ENCODE results near the gene MAGED2. TPM values are rescaled to one million over a fixed set of nuclear protein-coding genes. Genes with fewer than 3 reads are reported as not detected.
"Not testable (repeated sequence)": the region's sequence is repeated elsewhere in the genome, so short reads cannot be mapped to it uniquely, and the experiment has no call there.

Gene MAGED2
- 36.5 and 52.2 TPM in 2 replicates for total RNA-seq (2014; rRNA removed; shearing (Covaris generic); ENCODE audit: low replicate concordance)

- Histone ChIP-seq H3K36me3 (ENCODE audit: insufficient read depth, low read length) (0 out of 2 replicates have a peak, but pooled peaks cover 4% of the 10 kb centered on the region), H3K9me3 (ENCODE audit: low read length) (no peaks in the 10 kb centered on the region), H3K4me3 (ENCODE audit: low read length) (peak within 1 kb of the TSS; percentile 78), H3K4me2 (ENCODE audit: low read depth, low read length, poor library complexity, severe bottlenecking) (peak within 1 kb of the TSS; percentile 77), H4K20me1 (ENCODE audit: insufficient read depth, low read depth, low read length) (no peaks in the 10 kb centered on the region), H3K9ac (ENCODE audit: low read length) (peak within 1 kb of the TSS; percentile 83), H3K27me3 (ENCODE audit: low read length) (no peaks in the 10 kb centered on the region), H3K79me2 (ENCODE audit: low read length) (peaks cover 7% of the 10 kb centered on the region; the same call in 1 of the 2 replicates), H3K4me1 (ENCODE audit: low read length) (peaks cover 15% of the 10 kb centered on the region), H3K9me2 (replicated peaks; ENCODE audit: insufficient read depth, low read length) (no peaks in the 10 kb centered on the region), H2AFZ (ENCODE audit: low read length) (peak within 1 kb of the TSS; percentile 85), H3K27ac (ENCODE audit: low read length) (no peak within 1 kb of the TSS)
- DNase-seq, result peak; percentile 40
Measured at GRCh38 chrX:54807524-54808108, at the start of gene MAGED2. MAGED2 (plus strand) TSS chrX:54807745; CDS start chrX:54809332, 1,587 bp downstream.

- no peaks in the 10 kb centered on the region for H4K20me1 ChIP-seq (ENCODE audit: insufficient read depth, low read depth, low read length)
- no peaks in the 10 kb centered on the region for H3K9me2 ChIP-seq (replicated peaks; ENCODE audit: insufficient read depth, low read length)
- no peaks in the 10 kb centered on the region for H3K4me1 ChIP-seq (ENCODE audit: low read length)
- H3K4me2 ChIP-seq (ENCODE audit: low read depth, low read length, poor library complexity, severe bottlenecking), result no peak overlapping the region
- H3K27ac ChIP-seq (ENCODE audit: low read length), result no peak overlapping the region
- H3K79me2 ChIP-seq (ENCODE audit: low read length), result no peaks in the 10 kb centered on the region
- DNase-seq, result no peak
- H3K4me3 ChIP-seq (ENCODE audit: low read length), result no peak overlapping the region
- H3K9me3 ChIP-seq (ENCODE audit: low read length), result no peaks in the 10 kb centered on the region
- H3K27me3 ChIP-seq (ENCODE audit: low read length), result no peaks in the 10 kb centered on the region
- H3K36me3 ChIP-seq (ENCODE audit: insufficient read depth, low read length), result no peaks in the 10 kb centered on the region
- H2AFZ ChIP-seq (ENCODE audit: low read length), result no peak overlapping the region
- no peak overlapping the region for H3K9ac ChIP-seq (ENCODE audit: low read length)
Measured at GRCh38 chrX:54758114-54759055, 49.2 kb upstream of the MAGED2 start.

- H3K27ac ChIP-seq (ENCODE audit: low read length), result not testable (repeated sequence)
Measured at GRCh38 chrX:54774391-54775094, 33.0 kb upstream of the MAGED2 start.

GRCh38 chrX:54776061-54776460, 31.5 kb upstream of the MAGED2 start:
- H3K27me3 ChIP-seq (ENCODE audit: low read length), result no peaks in the 10 kb centered on the region
- no peak overlapping the region for H3K27ac ChIP-seq (ENCODE audit: low read length)
- H3K9ac ChIP-seq (ENCODE audit: low read length), result no peak overlapping the region
- H3K4me2 ChIP-seq (ENCODE audit: low read depth, low read length, poor library complexity, severe bottlenecking), result no peak overlapping the region
- H3K79me2 ChIP-seq (ENCODE audit: low read length), result no peaks in the 10 kb centered on the region
- no peaks in the 10 kb centered on the region for H3K9me2 ChIP-seq (replicated peaks; ENCODE audit: insufficient read depth, low read length)
- H3K9me3 ChIP-seq (ENCODE audit: low read length), result no peaks in the 10 kb centered on the region
- no peak overlapping the region for H2AFZ ChIP-seq (ENCODE audit: low read length)
- no peak overlapping the region for H3K4me3 ChIP-seq (ENCODE audit: low read length)
- peaks cover 3% of the 10 kb centered on the region for H3K4me1 ChIP-seq (ENCODE audit: low read length)
- H3K36me3 ChIP-seq (ENCODE audit: insufficient read depth, low read length), result no peaks in the 10 kb centered on the region
- H4K20me1 ChIP-seq (ENCODE audit: insufficient read depth, low read depth, low read length), result no peaks in the 10 kb centered on the region
- no peak for DNase-seq

More at GRCh38 chrX:54774391-54775094, 33.0 kb upstream of the MAGED2 start:
- H4K20me1 ChIP-seq (ENCODE audit: insufficient read depth, low read depth, low read length); H3K4me1 ChIP-seq (ENCODE audit: low read length); H3K9me2 ChIP-seq (replicated peaks; ENCODE audit: insufficient read depth, low read length); H3K79me2 ChIP-seq (ENCODE audit: low read length); H3K27me3 ChIP-seq (ENCODE audit: low read length); H3K9me3 ChIP-seq (ENCODE audit: low read length); H3K4me2 ChIP-seq (ENCODE audit: low read depth, low read length, poor library complexity, severe bottlenecking); H3K36me3 ChIP-seq (ENCODE audit: insufficient read depth, low read length); H3K9ac ChIP-seq (ENCODE audit: low read length); H2AFZ ChIP-seq (ENCODE audit: low read length); DNase-seq; H3K4me3 ChIP-seq (ENCODE audit: low read length): not testable (repeated sequence)

- H3K9me2 ChIP-seq (replicated peaks; ENCODE audit: insufficient read depth, low read length), result no peaks in the 10 kb centered on the region
- H3K4me3 ChIP-seq (ENCODE audit: low read length), result no peak overlapping the region
- H3K9ac ChIP-seq (ENCODE audit: low read length), result no peak overlapping the region
- no peaks in the 10 kb centered on the region for H3K9me3 ChIP-seq (ENCODE audit: low read length)
- H4K20me1 ChIP-seq (ENCODE audit: insufficient read depth, low read depth, low read length), result no peaks in the 10 kb centered on the region
- no peaks in the 10 kb centered on the region for H3K27me3 ChIP-seq (ENCODE audit: low read length)
- no peak overlapping the region for H3K27ac ChIP-seq (ENCODE audit: low read length)
- DNase-seq, result no peak
- no peaks in the 10 kb centered on the region for H3K36me3 ChIP-seq (ENCODE audit: insufficient read depth, low read length)
- no peak overlapping the region for H3K4me2 ChIP-seq (ENCODE audit: low read depth, low read length, poor library complexity, severe bottlenecking)
- no peak overlapping the region for H2AFZ ChIP-seq (ENCODE audit: low read length)
- peaks cover 3% of the 10 kb centered on the region for H3K4me1 ChIP-seq (ENCODE audit: low read length)
- no peaks in the 10 kb centered on the region for H3K79me2 ChIP-seq (ENCODE audit: low read length)
Measured at GRCh38 chrX:54776987-54777672, 30.4 kb upstream of the MAGED2 start.

- Histone ChIP-seq H3K27me3 (ENCODE audit: low read length) (no peaks in the 10 kb centered on the region), H3K4me2 (ENCODE audit: low read depth, low read length, poor library complexity, severe bottlenecking) (no peak overlapping the region), H3K4me3 (ENCODE audit: low read length) (no peak overlapping the region), H3K79me2 (ENCODE audit: low read length) (no peaks in the 10 kb centered on the region), H3K9me3 (ENCODE audit: low read length) (no peaks in the 10 kb centered on the region), H3K9ac (ENCODE audit: low read length) (no peak overlapping the region), H3K27ac (ENCODE audit: low read length) (no peak overlapping the region), H3K9me2 (replicated peaks; ENCODE audit: insufficient read depth, low read length) (no peaks in the 10 kb centered on the region), H3K4me1 (ENCODE audit: low read length) (no peaks in the 10 kb centered on the region), H3K36me3 (ENCODE audit: insufficient read depth, low read length) (no peaks in the 10 kb centered on the region), H4K20me1 (ENCODE audit: insufficient read depth, low read depth, low read length) (no peaks in the 10 kb centered on the region), H2AFZ (ENCODE audit: low read length) (no peak overlapping the region)
- peak; percentile 72 for DNase-seq
Measured at GRCh38 chrX:54785901-54786300, 21.6 kb upstream of the MAGED2 start.

GRCh38 chrX:54786967-54787366, 20.6 kb upstream of the MAGED2 start:
- peak; percentile 56 for DNase-seq
- H3K4me3 ChIP-seq (ENCODE audit: low read length), result no peak overlapping the region
- H3K9me2 ChIP-seq (replicated peaks; ENCODE audit: insufficient read depth, low read length), result no peaks in the 10 kb centered on the region
- no peaks in the 10 kb centered on the region for H4K20me1 ChIP-seq (ENCODE audit: insufficient read depth, low read depth, low read length)
- H3K9me3 ChIP-seq (ENCODE audit: low read length), result no peaks in the 10 kb centered on the region
- no peaks in the 10 kb centered on the region for H3K4me1 ChIP-seq (ENCODE audit: low read length)
- no peaks in the 10 kb centered on the region for H3K79me2 ChIP-seq (ENCODE audit: low read length)
- no peak overlapping the region for H3K27ac ChIP-seq (ENCODE audit: low read length)
- no peak overlapping the region for H2AFZ ChIP-seq (ENCODE audit: low read length)
- no peak overlapping the region for H3K4me2 ChIP-seq (ENCODE audit: low read depth, low read length, poor library complexity, severe bottlenecking)
- H3K27me3 ChIP-seq (ENCODE audit: low read length), result no peaks in the 10 kb centered on the region
- H3K36me3 ChIP-seq (ENCODE audit: insufficient read depth, low read length), result no peaks in the 10 kb centered on the region
- H3K9ac ChIP-seq (ENCODE audit: low read length), result no peak overlapping the region
